H1 (cell line): ENCODE results near the gene ABCC6. TPM values are rescaled to one million over a fixed set of nuclear protein-coding genes. Genes with fewer than 3 reads are reported as not detected.
"Not testable (repeated sequence)": the region's sequence is repeated elsewhere in the genome, so short reads cannot be mapped to it uniquely, and the experiment has no call there.

Experiments used
- CTCF ChIA-PET: fragments of 300-600 bp; sonication (Branson Sonifier 250); formaldehyde crosslinking; loops from one replicate; lab custom pipeline; 2021; ENCODE audit not compliant: partially characterized antibody; lab: Charles Lee
- POLR2A ChIA-PET: fragments of 300-600 bp; sonication (Branson Sonifier 250); formaldehyde crosslinking; loops from one replicate; lab custom pipeline; 2021; ENCODE audit warnings: inconsistent platforms; ENCODE audit not compliant: partially characterized antibody; lab: Charles Lee
- DNase-seq, 2 experiments: peaks; one replicate each; pipeline versions ENCODE4 v3.0.0 to v3.0.0-alpha.2; 2010 to 2022; ENCODE audit warnings: low spot score in 2 of 2, low read depth in 1 of 2, mixed read lengths in 1 of 2
- FAIRE-seq: peaks from 2 replicates; lab custom pipeline; 2011; peaks lifted over from hg19 to GRCh38; lab: Jason Lieb, UNC
- H2AFZ ChIP-seq: 2 replicates; pipeline ENCODE4 v1.8.1; 2012; ENCODE audit warnings: low read length, inconsistent platforms
- H2AK5ac ChIP-seq: 2 replicates; pipeline ENCODE4 v1.6.1; 2013; ENCODE audit warnings: low read depth, low read length
- H2BK120ac ChIP-seq: replicated peaks from 2 replicates; pipeline ENCODE3; 2013; ENCODE audit warnings: low read depth, low read length, inconsistent platforms
- H2BK12ac ChIP-seq: 2 replicates; pipeline ENCODE4 v1.6.1; 2013; ENCODE audit warnings: low read depth, low read length
- H2BK15ac ChIP-seq: 2 replicates; pipeline ENCODE4 v1.6.1; 2013; ENCODE audit warnings: low read length
- H2BK20ac ChIP-seq: 2 replicates; pipeline ENCODE4 v1.6.1; 2013; ENCODE audit warnings: low read length
- H2BK5ac ChIP-seq: 2 replicates; pipeline ENCODE4 v1.6.1; 2013; ENCODE audit warnings: low read depth, low read length
- H3K14ac ChIP-seq: 2 replicates; pipeline ENCODE4 v1.6.1; 2013; ENCODE audit warnings: inconsistent platforms; ENCODE audit not compliant: insufficient read length
- H3K18ac ChIP-seq: 2 replicates; pipeline ENCODE4 v1.6.1; 2013; ENCODE audit warnings: low read length; ENCODE audit errors: extremely low read depth
- H3K23ac ChIP-seq: 2 replicates; pipeline ENCODE4 v1.6.1; 2013; ENCODE audit warnings: inconsistent platforms; ENCODE audit not compliant: insufficient read length
- H3K23me2 ChIP-seq: 2 replicates; pipeline ENCODE4 v1.6.1; 2013; ENCODE audit warnings: low read depth, low read length
- H3K27ac ChIP-seq: 2 replicates; pipeline ENCODE4 v1.6.1; 2011; ENCODE audit warnings: low read depth, low read length, inconsistent platforms
- H3K27me3 ChIP-seq, 4 experiments: replicated peaks in 1 of 4; 1 replicate in 1 of 4; 2 replicates in 3 of 4; pipeline versions ENCODE4 v1.6.1 to v1.8.1; 2011 to 2013; ENCODE audit warnings: low read length in 3 of 4, mild to moderate bottlenecking in 3 of 4, inconsistent platforms in 2 of 4, mixed read lengths in 2 of 4, moderate library complexity in 1 of 4; ENCODE audit not compliant: control insufficient read depth in 3 of 4, insufficient read depth in 3 of 4; ENCODE audit errors: extremely low read depth in 1 of 4
- H3K36me3 ChIP-seq, 4 experiments: 2 replicates each; pipeline versions ENCODE4 v1.6.1 to v1.8.1; 2011 to 2013; ENCODE audit warnings: mild to moderate bottlenecking in 4 of 4, low read length in 3 of 4, moderate library complexity in 2 of 4, control low read depth in 1 of 4, inconsistent platforms in 1 of 4; ENCODE audit not compliant: insufficient read depth in 4 of 4, control insufficient read depth in 2 of 4
- H3K4ac ChIP-seq: replicated peaks from 2 replicates; pipeline ENCODE3; 2013; ENCODE audit warnings: low read length, low read depth, mixed read lengths, inconsistent platforms; ENCODE audit not compliant: insufficient read length
- H3K4me1 ChIP-seq, 4 experiments: replicated peaks in 1 of 4; 1 replicate in 1 of 4; 2 replicates in 3 of 4; pipeline versions ENCODE4 v1.6.1 to v1.8.1; 2011 to 2013; ENCODE audit warnings: low read length in 3 of 4, inconsistent platforms in 2 of 4, mixed read lengths in 1 of 4; ENCODE audit not compliant: insufficient read depth in 4 of 4, control insufficient read depth in 3 of 4
- H3K4me2 ChIP-seq, 2 experiments: 2 replicates each; pipeline versions ENCODE4 v1.6.1 to v1.8.1; 2011 to 2013; ENCODE audit warnings: low read depth in 2 of 2, low read length in 2 of 2, control low read depth in 1 of 2, inconsistent platforms in 1 of 2, mild to moderate bottlenecking in 1 of 2; ENCODE audit not compliant: insufficient read depth in 1 of 2
- H3K4me3 ChIP-seq, 4 experiments: fragments of 200-600, 300-600 bp in 1 of 4; sonication (generic), shearing (Covaris generic), sonication (Bioruptor Twin) in 1 of 4; 2 replicates each; pipeline versions ENCODE4 v1.5.1 to v1.8.1; 2011 to 2016; ENCODE audit warnings: low read length in 4 of 4, low read depth in 3 of 4, control low read depth in 2 of 4, inconsistent platforms in 2 of 4, mild to moderate bottlenecking in 2 of 4, mixed read lengths in 1 of 4, moderate library complexity in 1 of 4; ENCODE audit not compliant: insufficient read depth in 2 of 4; ENCODE audit errors: extremely low read depth in 1 of 4
- H3K56ac ChIP-seq: replicated peaks from 2 replicates; pipeline ENCODE3; 2013; ENCODE audit warnings: low read depth, mild to moderate bottlenecking, mixed read lengths, low read length, inconsistent platforms; ENCODE audit not compliant: insufficient read length
- H3K79me1 ChIP-seq: 2 replicates; pipeline ENCODE4 v1.6.1; 2013; ENCODE audit warnings: low read depth, low read length, control low read depth
- H3K79me2 ChIP-seq, 2 experiments: 2 replicates each; pipeline versions ENCODE4 v1.6.1 to v1.8.1; 2012 to 2013; ENCODE audit warnings: low read length in 2 of 2, mild to moderate bottlenecking in 2 of 2, inconsistent platforms in 1 of 2; ENCODE audit not compliant: insufficient read depth in 2 of 2, control insufficient read depth in 1 of 2
- H3K9ac ChIP-seq, 4 experiments: replicated peaks in 1 of 4; 1 replicate in 1 of 4; 2 replicates in 3 of 4; pipeline versions ENCODE4 v1.6.1 to v1.8.1; 2011 to 2013; ENCODE audit warnings: low read depth in 3 of 4, low read length in 3 of 4, control low read depth in 2 of 4, mild to moderate bottlenecking in 2 of 4, moderate library complexity in 2 of 4, inconsistent platforms in 1 of 4; ENCODE audit errors: extremely low read depth in 1 of 4
- H3K9me3 ChIP-seq, 2 experiments: 2 replicates each; pipeline versions ENCODE4 v1.6.1 to v1.8.1; 2012 to 2013; ENCODE audit warnings: mild to moderate bottlenecking in 2 of 2, moderate library complexity in 2 of 2, control low read depth in 1 of 2, inconsistent platforms in 1 of 2, low read depth in 1 of 2, low read length in 1 of 2, mixed read lengths in 1 of 2; ENCODE audit not compliant: insufficient read depth in 2 of 2
- H4K20me1 ChIP-seq, 2 experiments: replicated peaks in 1 of 2; 2 replicates each; pipeline versions ENCODE3 to v1.8.1; 2011 to 2013; ENCODE audit warnings: inconsistent platforms in 2 of 2, low read length in 2 of 2, mild to moderate bottlenecking in 1 of 2; ENCODE audit not compliant: insufficient read depth in 2 of 2, control insufficient read depth in 1 of 2
- H4K5ac ChIP-seq: 2 replicates; pipeline ENCODE4 v1.6.1; 2013; ENCODE audit warnings: low read length, low read depth, mixed read lengths, inconsistent platforms; ENCODE audit not compliant: insufficient read length
- H4K8ac ChIP-seq: 2 replicates; pipeline ENCODE4 v1.8.0; 2013; ENCODE audit warnings: mild to moderate bottlenecking, moderate library complexity, low read length, inconsistent platforms; ENCODE audit not compliant: insufficient read depth; ENCODE audit errors: extremely low read depth
- H4K91ac ChIP-seq: replicated peaks from 2 replicates; pipeline ENCODE3; 2013; ENCODE audit warnings: low read length, mixed read lengths, inconsistent platforms; ENCODE audit not compliant: insufficient read length
- WGBS, 2 experiments: shearing (Covaris generic) in 1 of 2; methylation state at CpG; one replicate each; pipeline versions ENCODE4 v1.1.6 to v1.1.7; 2013 to 2015; ENCODE audit warnings: low lambda C conversion rate in 2 of 2, mixed read lengths in 2 of 2, inconsistent platforms in 1 of 2, low coverage in 1 of 2, missing lambda C conversion rate in 1 of 2; ENCODE audit not compliant: insufficient replicate concordance in 2 of 2, insufficient coverage in 1 of 2, insufficient read length in 1 of 2; ENCODE audit errors: extremely low coverage in 1 of 2, missing lambda C conversion rate in 1 of 2; 5-methylcytosine and 5-hydroxymethylcytosine counted together
- polyA plus RNA-seq, 7 experiments: library from polyadenylated mRNA; depleted of rRNA in 3 of 7; stranded (reverse) in 5 of 7; unstranded in 2 of 7; fragments of >200 nt in 5 of 7; fragments of 200-250 nt in 2 of 7; gene quantifications; 1 replicate in 5 of 7; 2 replicates in 1 of 7; 4 replicates in 1 of 7; pipeline versions ENCODE4 v1.2.1 to v1.2.3, GENCODE V29; 2011 to 2013; ENCODE audit warnings: missing spikeins in 2 of 7, mixed read lengths in 2 of 7
- total RNA-seq: library from RNA; stranded (reverse); fragmentation: NEBNext Ultra II Directional; extraction: Animal tissue kit (Norgen Biotek cat#: 25700); gene quantifications from 2 replicates; pipeline ENCODE4 v1.2.1, GENCODE V29; 2021

The ABCC6 gene
- total and polyA plus RNA-seq, 2 of the 8 experiments (the other 6 are each of a cell fraction or from before 2014, with no cell fraction given): 1.6 to 1.8 TPM

- H2BK5ac ChIP-seq, H4K20me1 ChIP-seq, H3K79me1 ChIP-seq, H4K8ac ChIP-seq, H2BK20ac ChIP-seq, H3K4me2 ChIP-seq, H3K36me3 ChIP-seq, DNase-seq, H2AK5ac ChIP-seq, H3K4ac ChIP-seq, H2BK15ac ChIP-seq, H3K4me1 ChIP-seq, CTCF ChIA-PET, H3K79me2 ChIP-seq, H4K5ac ChIP-seq, H2BK120ac ChIP-seq, FAIRE-seq, H3K9ac ChIP-seq, H3K9me3 ChIP-seq, H3K23me2 ChIP-seq, H2BK12ac ChIP-seq, H3K18ac ChIP-seq, H4K91ac ChIP-seq, H2AFZ ChIP-seq, H3K23ac ChIP-seq, H3K27ac ChIP-seq, H3K56ac ChIP-seq, H3K14ac ChIP-seq, POLR2A ChIA-PET, H3K27me3 ChIP-seq, H3K4me3 ChIP-seq: not testable (repeated sequence)
- WGBS, 2 experiments: 86% methylated on average over 5 of the region's 7 CpGs; no CpG with 5 or more reads in 1 of the 2 experiments
These were observed 35.5 kb upstream of the ABCC6 start for GRCh38 chr16:16258822-16259221.
